ENCODE measurements around the gene BTBD1. TPM values are rescaled to one million over a fixed set of nuclear protein-coding genes. Genes with fewer than 3 reads are reported as not detected.
A peak's percentile ranks its signal among the peaks of the same experiment; 100 is the strongest.
"Not testable (repeated sequence)": the region's sequence is repeated elsewhere in the genome, so short reads cannot be mapped to it uniquely, and the experiment has no call there.

BTBD1 gene
- total and polyA plus RNA-seq, 8 donors = 13.2 to 94.4 (median 44.9) TPM

GRCh38 chr15:83094583-83094982, 27.5 kb upstream of the BTBD1 start:
- TF ChIP-seq POLR2AphosphoS5 (IDR thresholded peaks at IDR 0.05) (no peak), POLR2A (IDR thresholded peaks at IDR 0.05) (no peak)
- H3K36me3 ChIP-seq = no peaks in the 10 kb centered on the region
- H3K27ac ChIP-seq = no peak overlapping the region
- no peak for DNase-seq
- H3K4me1 ChIP-seq = no peaks in the 10 kb centered on the region
- peaks cover 0 to 5% (median 0%) of the 10 kb centered on the region in 3 donors for H3K27me3 ChIP-seq
- intact Hi-C loops (cut with DNase I; ENCODE audit: low total_unique reads) = no loop called here
- H3K9me3 ChIP-seq = peaks cover 0 to 16% (median 14%) of the 10 kb centered on the region in 4 donors
- 81 to 92% (median 82%) methylated on average over 5 of the region's 5 CpGs for WGBS, 5 donors
- H3K4me3 ChIP-seq = no peak overlapping the region

- H3K27me3 ChIP-seq = no peaks in the 10 kb centered on the region
- peaks cover 0 to 5% (median 3%) of the 10 kb centered on the region in 4 donors for H3K9me3 ChIP-seq
- no peaks in the 10 kb centered on the region for H3K36me3 ChIP-seq
- 53 to 64% (median 61%) methylated on average over 4 of the region's 4 CpGs for WGBS, 5 donors
- peak overlapping the region in 3 of 5 donors; percentile 10 to 43 (median 13) for H3K27ac ChIP-seq
- H3K4me1 ChIP-seq = no peaks in the 10 kb centered on the region
- TF ChIP-seq POLR2AphosphoS5 (IDR thresholded peaks at IDR 0.05) (peak in 1 of 3 donors; percentile 60), CTCF (IDR thresholded peaks at IDR 0.05) (no peak)
- no peak overlapping the region for H3K4me3 ChIP-seq
- intact Hi-C loops (cut with DNase I; ENCODE audit: low total_unique reads) = no loop called here
- peak; percentile 32 to 62 for DNase-seq
These were observed 25.4 kb upstream of the BTBD1 start for GRCh38 chr15:83092309-83092976.

- peak overlapping the region in 3 of 5 donors; percentile 10 to 43 (median 13) for H3K27ac ChIP-seq
- H3K9me3 ChIP-seq; H3K4me3 ChIP-seq; H3K4me1 ChIP-seq; DNase-seq; H3K36me3 ChIP-seq; intact Hi-C loops (cut with DNase I; ENCODE audit: low total_unique reads); H3K27me3 ChIP-seq: not testable (repeated sequence)
- WGBS, 5 donors = 76 to 90% (median 84%) methylated on average over 3 of the region's 3 CpGs
These were observed 24.9 kb upstream of the BTBD1 start for GRCh38 chr15:83091965-83092308.

- no peak for DNase-seq
- Histone ChIP-seq H3K4me1 (no peaks in the 10 kb centered on the region), H3K36me3 (no peaks in the 10 kb centered on the region), H3K27me3 (no peaks in the 10 kb centered on the region), H3K27ac (no peak overlapping the region), H3K4me3 (no peak overlapping the region), H3K9me3 (no peaks in the 10 kb centered on the region)
- WGBS, 5 donors = 37 to 50% (median 41%) methylated on average over 4 of the region's 4 CpGs
- intact Hi-C loops (cut with DNase I; ENCODE audit: low total_unique reads) = no loop called here
- TF ChIP-seq POLR2AphosphoS5 (IDR thresholded peaks at IDR 0.05) = no peak
- no peak for TF ChIP-seq CTCF (IDR thresholded peaks at IDR 0.05)
These were observed 23.4 kb upstream of the BTBD1 start for GRCh38 chr15:83090465-83090864.

- Histone ChIP-seq H3K27ac (no peak overlapping the region), H3K27me3 (no peaks in the 10 kb centered on the region), H3K9me3 (no peaks in the 10 kb centered on the region), H3K4me3 (no peak overlapping the region), H3K36me3 (no peaks in the 10 kb centered on the region), H3K4me1 (no peaks in the 10 kb centered on the region)
- no peak for TF ChIP-seq CTCF (IDR thresholded peaks at IDR 0.05)
- no peak for TF ChIP-seq POLR2A (IDR thresholded peaks at IDR 0.05)
- no peak for TF ChIP-seq EP300 (IDR thresholded peaks at IDR 0.05)
- no peak for TF ChIP-seq POLR2AphosphoS5 (IDR thresholded peaks at IDR 0.05)
- DNase-seq = no peak
- intact Hi-C loops (cut with DNase I; ENCODE audit: low total_unique reads) = no loop called here
- WGBS, 5 donors = 65 to 93% (median 83%) methylated on average over 2 of the region's 2 CpGs
These were observed 21.8 kb upstream of the BTBD1 start for GRCh38 chr15:83088876-83089275.

All from stomach (tissue), 9 donors.